Liver (tissue), 9 donors: ENCODE measurements around the gene DEK. TPM values are rescaled to one million over a fixed set of nuclear protein-coding genes. Genes with fewer than 3 reads are reported as not detected.

Source experiments
- DNase-seq: peaks from one replicate; pipeline ENCODE4 v3.0.0-alpha.2; 2017; ENCODE audit warnings: low spot score
- H3K27ac ChIP-seq, 2 donors: one replicate each; pipeline ENCODE4 v1.7.0; 2013; ENCODE audit warnings: inconsistent platforms in 2 of 2, low read length in 2 of 2, control low read depth in 1 of 2, low read depth in 1 of 2, mild to moderate bottlenecking in 1 of 2
- H3K27me3 ChIP-seq, 4 donors: one replicate each; pipeline versions ENCODE4 v1.6.1 to v1.7.0; 2013; ENCODE audit warnings: low read length in 3 of 4, inconsistent platforms in 1 of 4, mild to moderate bottlenecking in 1 of 4, moderate library complexity in 1 of 4; ENCODE audit not compliant: control insufficient read depth in 4 of 4, insufficient read depth in 4 of 4
- H3K36me3 ChIP-seq, 4 donors: one replicate each; pipeline versions ENCODE4 v1.6.1 to v1.7.0; 2013; ENCODE audit warnings: low read length in 3 of 4, mild to moderate bottlenecking in 3 of 4, low read depth in 1 of 4, moderate library complexity in 1 of 4; ENCODE audit not compliant: control insufficient read depth in 4 of 4, insufficient read depth in 3 of 4
- H3K4me1 ChIP-seq, 4 donors: one replicate each; pipeline versions ENCODE4 v1.6.1 to v1.7.0; 2013; ENCODE audit warnings: low read length in 3 of 4, mild to moderate bottlenecking in 3 of 4, moderate library complexity in 1 of 4; ENCODE audit not compliant: control insufficient read depth in 4 of 4, insufficient read depth in 4 of 4
- H3K4me3 ChIP-seq, 3 donors: one replicate each; pipeline versions ENCODE4 v1.6.1 to v1.7.0; 2013; ENCODE audit warnings: low read length in 3 of 3, control low read depth in 1 of 3, low read depth in 1 of 3, mild to moderate bottlenecking in 1 of 3
- H3K9ac ChIP-seq, 2 donors: one replicate each; pipeline ENCODE4 v1.7.0; 2013; ENCODE audit warnings: low read length in 2 of 2, mild to moderate bottlenecking in 2 of 2, moderate library complexity in 2 of 2, control low read depth in 1 of 2, low read depth in 1 of 2
- H3K9me3 ChIP-seq, 4 donors: one replicate each; pipeline versions ENCODE4 v1.6.1 to v1.7.0; 2013; ENCODE audit warnings: low read length in 3 of 4; ENCODE audit not compliant: control insufficient read depth in 4 of 4
- CTCF ChIP-seq: fragments of 150-350 bp; IDR thresholded peaks from 2 replicates; pipeline ENCODE4 v1.5.1; 2017; ENCODE audit warnings: improper control_type of control experiment, low read depth, low read length; ENCODE audit not compliant: missing input control
- EGR1 ChIP-seq, 2 donors: IDR thresholded peaks; 2 replicates each; pipeline ENCODE4 v1.6.1; 2016 to 2018; ENCODE audit warnings: antibody characterized with exemption in 2 of 2, low read depth in 2 of 2
- FOXA2 ChIP-seq: IDR thresholded peaks from 2 replicates; pipeline ENCODE4 v1.6.1; 2016; ENCODE audit warnings: antibody characterized with exemption
- GABPA ChIP-seq, 2 donors: IDR thresholded peaks in 1 of 2; conservative IDR thresholded peaks in 1 of 2; 2 replicates each; pipeline ENCODE4 v1.6.1; 2016; ENCODE audit warnings: antibody characterized with exemption in 2 of 2, mild to moderate bottlenecking in 1 of 2, moderate library complexity in 1 of 2
- HNF4A ChIP-seq, 2 donors: conservative IDR thresholded peaks; 2 replicates each; pipeline ENCODE4 v1.6.1; 2016; ENCODE audit warnings: antibody characterized with exemption in 2 of 2, mild to moderate bottlenecking in 2 of 2
- JUND ChIP-seq, 2 donors: IDR thresholded peaks; 2 replicates each; pipeline ENCODE4 v1.6.1; 2016; ENCODE audit warnings: antibody characterized with exemption in 2 of 2
- NR2F2 ChIP-seq: IDR thresholded peaks from 2 replicates; pipeline ENCODE4 v1.6.1; 2016; ENCODE audit warnings: antibody characterized with exemption
- RAD21 ChIP-seq, 2 donors: IDR thresholded peaks; 2 replicates each; pipeline ENCODE4 v1.6.1; 2016; ENCODE audit warnings: antibody characterized with exemption in 2 of 2, mild to moderate bottlenecking in 2 of 2
- REST ChIP-seq: IDR thresholded peaks from 2 replicates; pipeline ENCODE4 v1.6.1; 2016; ENCODE audit warnings: antibody characterized with exemption, mild to moderate bottlenecking
- TAF1 ChIP-seq: conservative IDR thresholded peaks from 2 replicates; pipeline ENCODE4 v1.6.1; 2016; ENCODE audit warnings: antibody characterized with exemption, mild to moderate bottlenecking
- YY1 ChIP-seq: IDR thresholded peaks from 2 replicates; pipeline ENCODE4 v1.6.1; 2016; ENCODE audit warnings: antibody characterized with exemption, mild to moderate bottlenecking
- WGBS: extraction: QIAGEN DNeasy Blood & Tissue Kit; methylation state at CpG from one replicate; pipeline ENCODE4 v1.1.7; 2013; 5-methylcytosine and 5-hydroxymethylcytosine counted together
- polyA plus RNA-seq, 2 donors: library from polyadenylated mRNA; stranded (reverse) in 1 of 2; unstranded in 1 of 2; fragments of 200-250 nt in 1 of 2; fragments of >200 nt in 1 of 2; fragmentation: Nextera tagmentation in 1 of 2; extraction: Ambion mirVana in 1 of 2; gene quantifications; one replicate each; pipeline versions ENCODE4 v1.2.1 to v1.2.3, GENCODE V29; 2013 to 2015
- total RNA-seq, 2 donors: library from RNA; depleted of rRNA; stranded (reverse); fragments of >200 nt; gene quantifications; one replicate each; pipeline ENCODE4 v1.2.3, GENCODE V29; 2014
- TF ChIP-seq, protein P1 (sequence below): IDR thresholded peaks from 2 replicates; pipeline ENCODE4 v1.6.1; 2016; ENCODE audit warnings: antibody characterized with exemption
- donor health status: healthy.
- donor health status: healthy.
- donor health status: healthy.
- donor health status: healthy.
- donor health status: healthy.

The DEK gene
- total and polyA plus RNA-seq, 4 donors: 19.7 to 92.6 (median 26.8) TPM

GRCh38 chr6:18186540-18187250, 77.6 kb downstream of the DEK start:
- no peak for DNase-seq
- H3K27ac ChIP-seq: no peak overlapping the region

GRCh38 chr6:18186033-18186432, 78.3 kb downstream of the DEK start:
- DNase-seq: no peak
- peaks cover 0 to 5% (median 2%) of the 10 kb centered on the region in 4 donors for H3K36me3 ChIP-seq
- peaks cover 0 to 5% (median 0%) of the 10 kb centered on the region in 4 donors for H3K4me1 ChIP-seq
- TF ChIP-seq NR2F2 (no peak), YY1 (no peak), JUND (IDR thresholded peaks at IDR 0.05) (no peak), FOXA2 (no peak), GABPA (IDR thresholded peaks at IDR 0.05 in 1 of 2, conservative IDR thresholded peaks at IDR 0.05 in 1 of 2) (no peak), RAD21 (IDR thresholded peaks at IDR 0.05) (peak in 1 of 2 donors; percentile 19), HNF4A (conservative IDR thresholded peaks at IDR 0.05) (peak in 1 of 2 donors; percentile 25), REST (no peak)
- H3K4me3 ChIP-seq: no peak overlapping the region
- no peak overlapping the region for H3K9ac ChIP-seq
- H3K9me3 ChIP-seq: no peaks in the 10 kb centered on the region
- peak overlapping the region in 1 of 2 donors; percentile 34 for H3K27ac ChIP-seq
- no peaks in the 10 kb centered on the region for H3K27me3 ChIP-seq
- 22% methylated on average over 2 of the region's 2 CpGs for WGBS

More at GRCh38 chr6:18186540-18187250, 77.6 kb downstream of the DEK start:
- TF ChIP-seq, protein P1, sequence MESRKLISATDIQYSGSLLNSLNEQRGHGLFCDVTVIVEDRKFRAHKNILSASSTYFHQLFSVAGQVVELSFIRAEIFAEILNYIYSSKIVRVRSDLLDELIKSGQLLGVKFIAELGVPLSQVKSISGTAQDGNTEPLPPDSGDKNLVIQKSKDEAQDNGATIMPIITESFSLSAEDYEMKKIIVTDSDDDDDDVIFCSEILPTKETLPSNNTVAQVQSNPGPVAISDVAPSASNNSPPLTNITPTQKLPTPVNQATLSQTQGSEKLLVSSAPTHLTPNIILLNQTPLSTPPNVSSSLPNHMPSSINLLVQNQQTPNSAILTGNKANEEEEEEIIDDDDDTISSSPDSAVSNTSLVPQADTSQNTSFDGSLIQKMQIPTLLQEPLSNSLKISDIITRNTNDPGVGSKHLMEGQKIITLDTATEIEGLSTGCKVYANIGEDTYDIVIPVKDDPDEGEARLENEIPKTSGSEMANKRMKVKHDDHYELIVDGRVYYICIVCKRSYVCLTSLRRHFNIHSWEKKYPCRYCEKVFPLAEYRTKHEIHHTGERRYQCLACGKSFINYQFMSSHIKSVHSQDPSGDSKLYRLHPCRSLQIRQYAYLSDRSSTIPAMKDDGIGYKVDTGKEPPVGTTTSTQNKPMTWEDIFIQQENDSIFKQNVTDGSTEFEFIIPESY: no peak
- no peak for TF ChIP-seq YY1
- TF ChIP-seq GABPA (IDR thresholded peaks at IDR 0.05 in 1 of 2, conservative IDR thresholded peaks at IDR 0.05 in 1 of 2): no peak
- TF ChIP-seq CTCF: no peak
- no peak for TF ChIP-seq NR2F2
- TF ChIP-seq EGR1 (IDR thresholded peaks at IDR 0.05; ENCODE audit: low read depth in 2 of 2): no peak
- no peak for TF ChIP-seq TAF1
- H3K4me3 ChIP-seq: no peak overlapping the region
- H3K27me3 ChIP-seq: no peaks in the 10 kb centered on the region
- 87% methylated on average over 4 of the region's 4 CpGs for WGBS
- H3K4me1 ChIP-seq: peaks cover 0 to 5% (median 0%) of the 10 kb centered on the region in 4 donors
- no peak overlapping the region for H3K9ac ChIP-seq
- peaks cover 0 to 10% (median 7%) of the 10 kb centered on the region in 4 donors for H3K36me3 ChIP-seq
- H3K9me3 ChIP-seq: no peaks in the 10 kb centered on the region
